ENCODE data around the gene TIMM23.
"Not testable (repeated sequence)": the region's sequence is repeated elsewhere in the genome, so short reads cannot be mapped to it uniquely, and the experiment has no call there.

Gene TIMM23

GRCh38 chr10:45972106-45972812 lies at the start of gene TIMM23:
Gene TIMM23 (plus strand): TSS chr10:45972489. CDS start chr10:45972625, 136 bp downstream.
- peak within 1 kb of the TSS; percentile 50 for H3K27ac ChIP-seq

DNA sequence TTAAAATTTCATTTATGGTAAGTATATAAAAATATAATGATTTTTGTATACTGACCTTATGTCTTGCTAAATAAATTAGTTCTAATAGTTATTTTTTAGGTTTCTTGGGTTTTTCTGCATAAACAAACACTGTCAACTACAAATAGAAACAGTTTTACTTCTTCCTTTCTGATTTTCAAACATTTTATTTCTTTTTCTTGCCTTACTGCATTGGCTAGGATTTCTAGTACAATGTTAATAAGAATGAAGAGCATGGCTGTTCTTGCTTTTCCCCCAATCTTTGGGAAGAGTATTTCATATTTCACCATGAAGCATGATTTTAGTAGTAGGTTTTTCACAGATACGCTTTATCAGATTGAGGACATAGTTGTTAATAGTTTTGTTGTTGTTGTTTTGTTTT lies 45.5 kb upstream of the TIMM23 start:
- H3K27ac ChIP-seq: not testable (repeated sequence)

DNA sequence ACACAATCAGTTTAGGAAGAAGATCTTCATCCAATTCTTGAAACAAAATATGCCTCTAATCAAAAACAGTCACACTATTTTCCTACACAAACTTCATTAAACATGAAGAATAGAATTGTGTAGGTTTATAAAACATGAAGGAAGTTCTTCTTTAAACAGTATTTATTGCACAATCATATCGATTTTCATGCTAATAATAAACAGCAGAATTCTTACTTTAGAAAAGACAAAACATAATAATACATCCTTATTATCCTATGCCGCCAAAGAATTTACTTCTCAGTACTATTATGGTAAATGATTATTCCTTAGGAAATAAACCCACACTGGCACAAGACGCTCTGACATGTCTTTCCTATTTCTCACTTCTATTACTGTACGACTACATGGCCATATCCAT lies 41.0 kb upstream of the TIMM23 start:
- H3K27ac ChIP-seq: not testable (repeated sequence)

DNA sequence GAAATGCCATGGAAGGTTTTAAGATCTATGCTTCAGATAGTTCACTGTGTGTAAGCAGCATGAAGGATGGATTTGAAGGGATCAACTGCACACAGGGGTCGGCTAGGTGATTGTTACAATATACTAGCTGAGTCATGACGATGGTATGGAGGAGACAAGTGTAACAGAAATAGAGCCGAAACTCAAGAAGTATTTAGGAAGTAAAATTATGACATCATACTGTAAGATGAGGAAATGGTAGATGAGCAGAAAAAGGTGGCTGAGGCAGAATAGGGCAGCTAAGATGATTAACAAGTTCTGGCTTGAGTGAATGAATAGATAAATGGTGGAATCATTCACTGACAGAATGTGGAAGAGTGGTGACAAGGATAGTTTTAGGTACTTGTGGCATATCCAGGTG lies 37.5 kb upstream of the TIMM23 start:
- H3K27ac ChIP-seq: not testable (repeated sequence)

DNA sequence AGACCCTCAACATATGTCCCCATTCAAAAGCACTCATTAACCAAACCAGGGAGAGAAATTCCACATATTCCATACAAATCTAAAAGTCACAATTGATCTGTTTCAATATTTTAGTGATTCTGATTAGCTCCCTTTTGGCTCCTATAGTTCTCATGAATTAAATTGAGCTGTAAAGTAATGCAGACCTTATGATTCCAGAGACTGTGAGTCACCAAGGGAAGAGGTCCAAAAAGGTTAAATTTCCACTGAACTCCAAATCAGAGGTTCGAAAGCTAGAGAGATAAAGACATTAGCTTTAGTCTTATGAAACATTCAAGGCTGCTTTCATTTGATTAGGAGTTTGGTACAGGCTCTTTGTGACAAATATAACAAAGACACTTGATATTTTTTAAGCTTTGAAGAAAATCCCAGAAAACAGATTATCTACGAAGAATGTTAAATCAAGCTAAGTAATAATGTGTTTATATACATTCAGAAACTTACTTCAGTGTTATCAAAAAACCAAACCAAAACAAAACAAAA lies 33.1 kb upstream of the TIMM23 start:
- H3K27ac ChIP-seq: not testable (repeated sequence)

DNA sequence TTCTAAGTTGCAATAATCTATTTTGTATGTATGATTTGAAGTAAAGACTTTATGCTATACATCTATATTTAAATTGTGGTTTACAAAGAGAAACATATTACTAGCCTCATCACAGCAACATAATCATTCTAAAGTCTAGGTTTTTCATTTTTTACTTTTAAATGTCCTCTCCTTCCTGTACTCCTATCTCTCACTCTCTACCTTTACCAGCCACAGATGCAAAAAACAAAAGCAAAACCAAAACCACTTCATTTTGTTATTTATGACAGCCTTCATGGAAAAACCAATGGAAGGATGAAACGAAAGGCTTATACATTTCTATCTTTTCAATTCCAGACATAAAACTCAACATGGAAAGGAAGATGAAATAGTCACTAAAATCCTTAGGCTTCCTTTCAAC lies 31.1 kb upstream of the TIMM23 start:
- H3K27ac ChIP-seq: not testable (repeated sequence)

DNA sequence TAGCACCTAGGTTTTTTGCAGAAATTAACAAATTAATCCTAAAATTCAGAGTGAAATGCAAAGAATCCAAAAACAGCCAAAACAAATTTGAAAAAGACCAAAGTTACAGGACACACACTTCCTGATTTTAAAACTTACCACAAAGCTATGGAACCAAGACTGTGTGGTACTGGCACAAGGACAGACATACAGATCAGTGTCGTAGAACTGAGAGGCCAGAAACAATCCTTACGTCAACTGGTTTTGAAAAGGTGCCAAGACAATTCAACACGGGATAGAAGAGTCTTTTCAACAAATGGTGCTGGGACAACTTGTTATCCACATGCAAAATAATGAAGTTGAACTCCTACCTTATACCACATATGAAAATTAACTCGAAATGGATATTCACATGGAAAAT lies 26.8 kb upstream of the TIMM23 start:
- not testable (repeated sequence) for H3K27ac ChIP-seq

DNA sequence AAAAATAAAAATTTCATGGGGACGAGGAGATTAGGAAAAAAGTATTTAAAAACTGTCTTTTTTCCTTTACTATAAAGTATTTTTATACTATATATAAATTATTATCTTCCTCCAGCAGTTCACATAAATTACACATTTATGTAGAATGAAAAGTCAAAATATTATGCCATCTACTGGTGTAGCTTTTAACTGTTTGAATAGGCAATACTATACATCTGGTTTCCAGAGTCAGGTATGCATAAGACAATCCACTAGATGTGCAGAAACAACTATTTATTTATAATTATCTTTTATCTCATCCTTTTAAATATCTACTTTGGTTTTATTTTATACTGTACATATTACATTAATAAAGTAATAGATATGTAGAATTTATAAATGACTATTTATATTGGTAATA lies 24.9 kb upstream of the TIMM23 start:
- peak; percentile 15; the same call in 1 of the 2 replicates for TF ChIP-seq CTCF (conservative IDR thresholded peaks at IDR 0.05)
- not testable (repeated sequence) for H3K27ac ChIP-seq

GRCh38 chr10:45948801-45949200 lies 23.5 kb upstream of the TIMM23 start:
- H3K27ac ChIP-seq: not testable (repeated sequence)

GRCh38 chr10:45954367-45954766 lies 17.9 kb upstream of the TIMM23 start:
- not testable (repeated sequence) for H3K27ac ChIP-seq

GRCh38 chr10:45956634-45957033 lies 15.7 kb upstream of the TIMM23 start:
- H3K27ac ChIP-seq: not testable (repeated sequence)

GRCh38 chr10:45957928-45958327 lies 14.4 kb upstream of the TIMM23 start:
- H3K27ac ChIP-seq: not testable (repeated sequence)

DNA sequence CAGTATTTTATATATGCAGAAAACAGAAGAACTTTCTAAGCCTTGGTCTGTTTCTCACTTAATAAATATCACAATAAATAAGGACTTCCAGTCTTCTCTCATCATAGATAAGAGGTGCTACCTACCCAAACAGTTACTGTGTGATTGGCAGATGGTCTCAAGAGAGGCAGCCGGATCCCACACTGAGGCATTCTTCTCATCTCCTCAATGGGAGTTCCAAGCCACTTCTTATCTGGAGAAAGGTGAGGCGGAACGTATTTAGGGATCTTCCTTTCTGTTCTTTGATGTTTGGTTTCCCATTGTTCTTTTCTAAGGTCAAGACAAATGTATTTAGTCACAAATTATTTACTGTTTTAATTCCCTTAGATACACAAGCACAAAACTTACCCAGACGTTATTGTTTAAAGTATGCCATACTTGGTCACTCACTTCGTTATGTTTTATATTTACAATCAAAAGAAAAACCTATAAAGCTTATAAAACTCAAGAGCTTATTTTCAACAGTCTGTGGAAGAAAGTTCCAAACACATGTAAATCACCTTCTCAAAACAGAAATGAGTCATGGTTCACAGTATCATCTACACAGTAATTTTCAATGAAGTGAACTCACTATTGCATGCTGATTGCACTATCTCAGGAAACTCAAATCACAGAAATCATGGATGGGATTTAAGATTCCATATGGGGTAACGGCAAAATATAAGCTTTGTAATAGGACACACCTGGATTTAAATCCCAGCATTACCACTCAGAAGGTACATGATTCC lies 9.4 kb upstream of the TIMM23 start:
- not testable (repeated sequence) for H3K27ac ChIP-seq

GRCh38 chr10:45971019-45971418 lies 1.3 kb upstream of the TIMM23 start:
- H3K27ac ChIP-seq: not testable (repeated sequence)

DNA sequence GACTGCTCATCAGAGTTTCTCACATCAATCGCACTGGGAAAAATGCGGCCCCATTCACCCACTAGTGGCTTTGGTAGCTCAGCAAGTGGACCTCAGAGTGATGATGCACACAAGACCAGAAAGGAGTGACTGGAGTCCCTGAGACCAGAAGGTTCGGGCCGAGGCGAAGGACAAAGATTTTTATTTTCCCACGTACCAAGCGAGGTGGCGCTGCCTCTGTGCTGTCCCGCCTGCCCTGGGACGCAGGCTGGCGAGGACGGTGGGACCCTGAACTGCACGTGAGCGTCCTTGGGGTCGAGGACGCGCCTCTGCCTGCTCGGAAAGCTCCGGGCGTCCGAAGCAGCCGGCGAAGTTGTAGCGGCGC lies 565 bp upstream of the TIMM23 start:
- H3K27ac ChIP-seq: peak overlapping the region; percentile 50

GRCh38 chr10:45972813-45973169 lies 502 bp downstream of the TIMM23 start:
- H3K27ac ChIP-seq: peak overlapping the region; percentile 50

- not testable (repeated sequence) for H3K27ac ChIP-seq
Observed at GRCh38 chr10:45974041-45974440, 1.8 kb downstream of the TIMM23 start.

GRCh38 chr10:45978554-45978953 lies 6.3 kb downstream of the TIMM23 start:
- H3K27ac ChIP-seq: not testable (repeated sequence)

DNA sequence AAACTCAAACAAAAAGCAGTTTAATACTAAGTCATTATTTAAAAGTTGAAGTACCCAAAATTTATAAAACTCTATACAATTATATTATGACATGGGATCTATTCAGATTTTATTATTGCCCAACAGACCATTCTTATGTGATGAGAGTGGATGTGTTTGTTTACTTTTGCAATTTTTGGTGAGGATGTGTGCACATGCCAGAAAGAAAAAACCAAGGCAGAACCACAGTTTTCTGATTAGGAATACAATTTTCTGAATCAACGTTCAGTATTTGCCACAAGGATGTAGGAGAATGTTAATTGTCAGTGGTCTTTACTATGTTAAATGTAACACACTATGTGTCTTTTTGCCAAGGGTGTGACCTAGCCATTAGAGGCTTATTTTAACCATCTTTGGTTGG lies 9.1 kb downstream of the TIMM23 start:
- not testable (repeated sequence) for H3K27ac ChIP-seq
